Kidney (tissue), 14 donors: ENCODE results near the gene SYS1. TPM values are rescaled to one million over a fixed set of nuclear protein-coding genes. Genes with fewer than 3 reads are reported as not detected.
A peak's percentile ranks its signal among the peaks of the same experiment; 100 is the strongest.

Source experiments
- DNase-seq, 5 donors: peaks; one replicate each; pipeline ENCODE4 v3.0.0-alpha.2; 2013 to 2020
- FAIRE-seq: peaks from 2 replicates; lab custom pipeline; 2012; peaks lifted over from hg19 to GRCh38; lab: Jason Lieb, UNC
- H3K27ac ChIP-seq, 2 donors: one replicate each; pipeline ENCODE4 v1.7.0; 2013; ENCODE audit warnings: low read depth in 2 of 2, low read length in 2 of 2, inconsistent platforms in 1 of 2
- H3K27me3 ChIP-seq: one replicate; pipeline ENCODE4 v1.7.1; 2013; ENCODE audit warnings: low read length, inconsistent platforms; ENCODE audit not compliant: control insufficient read depth, insufficient read depth
- H3K36me3 ChIP-seq, 3 donors: one replicate each; pipeline versions ENCODE4 v1.7.0 to v1.7.1; 2013; ENCODE audit warnings: low read length in 3 of 3, control low read depth in 1 of 3, inconsistent platforms in 1 of 3; ENCODE audit not compliant: insufficient read depth in 3 of 3, control insufficient read depth in 2 of 3
- H3K4me1 ChIP-seq, 3 donors: one replicate each; pipeline versions ENCODE4 v1.7.0 to v1.7.1; 2013; ENCODE audit warnings: low read length in 3 of 3, inconsistent platforms in 1 of 3, low read depth in 1 of 3; ENCODE audit not compliant: control insufficient read depth in 2 of 3, insufficient read depth in 2 of 3
- H3K4me3 ChIP-seq, 3 donors: one replicate each; pipeline versions ENCODE4 v1.7.0 to v1.8.1; 2013; ENCODE audit warnings: low read length in 3 of 3, control low read depth in 1 of 3, inconsistent platforms in 1 of 3
- H3K9ac ChIP-seq, 3 donors: one replicate each; pipeline versions ENCODE4 v1.7.0 to v1.7.1; 2013; ENCODE audit warnings: low read length in 3 of 3, control low read depth in 1 of 3, inconsistent platforms in 1 of 3
- H3K9me3 ChIP-seq, 3 donors: one replicate each; pipeline versions ENCODE4 v1.7.0 to v1.7.1; 2013; ENCODE audit warnings: low read length in 3 of 3, control low read depth in 1 of 3, inconsistent platforms in 1 of 3; ENCODE audit not compliant: control insufficient read depth in 2 of 3, insufficient read depth in 1 of 3
- CTCF ChIP-seq: IDR thresholded peaks from 3 replicates; pipeline ENCODE4 v1.5.1; 2012; ENCODE audit warnings: mild to moderate bottlenecking, moderate library complexity, borderline replicate concordance; ENCODE audit not compliant: insufficient read depth; ENCODE audit errors: extremely low read depth
- intact Hi-C: fragments of 100-400 bp; cut with DNase I; formaldehyde crosslinking; loops from one replicate; pipeline ENCODE4 v1.11.1; 2022
- polyA plus RNA-seq: library from polyadenylated mRNA; stranded (reverse); fragments of 350-450 nt; fragmentation: Illumina TruSeq; extraction: RNeasy Lipid Tissue Mini Kit (QIAGEN cat#74804); gene quantifications from one replicate; pipeline ENCODE4 v1.2.3, GENCODE V29; 2014; ENCODE audit warnings: low read depth, low replicate concordance; ENCODE audit not compliant: insufficient read depth
- total RNA-seq: library from RNA; stranded (reverse); fragmentation: NEBNext Ultra II Directional; extraction: Animal tissue kit (Norgen Biotek cat#: 25700); gene quantifications from one replicate; pipeline ENCODE4 v1.2.1, GENCODE V29; 2021
- donor health status: control.
- donor health status: control.
- donor health status: control.
- donor health status: control.
- donor health status: control.
- donor health status: DM: yes; HTN: yes; CAD: no.
- donor health status: Normal renal cell carcinoma (clear cell type).

Gene SYS1
- total and polyA plus RNA-seq, 2 donors from 2014 or later: 38.7 to 39.8 TPM

GRCh38 chr20:45345104-45345936 lies 17.6 kb upstream of the SYS1 start:
- DNase-seq: peak in 2 of 5 donors; percentile 40 to 86
- Histone ChIP-seq H3K27me3 (no peaks in the 10 kb centered on the region), H3K9me3 (no peaks in the 10 kb centered on the region), H3K4me1 (peaks cover 0 to 36% (median 32%) of the 10 kb centered on the region in 3 donors), H3K9ac (peak overlapping the region in 2 of 3 donors; percentile 92 to 100), H3K36me3 (peaks cover 0 to 9% (median 0%) of the 10 kb centered on the region in 3 donors), H3K27ac (peak overlapping the region; percentile 96 to 99), H3K4me3 (peak overlapping the region in 2 of 3 donors; percentile 77 to 85)
- intact Hi-C loops: no loop called here
- FAIRE-seq: no peak
- no peak for TF ChIP-seq CTCF

DNA sequence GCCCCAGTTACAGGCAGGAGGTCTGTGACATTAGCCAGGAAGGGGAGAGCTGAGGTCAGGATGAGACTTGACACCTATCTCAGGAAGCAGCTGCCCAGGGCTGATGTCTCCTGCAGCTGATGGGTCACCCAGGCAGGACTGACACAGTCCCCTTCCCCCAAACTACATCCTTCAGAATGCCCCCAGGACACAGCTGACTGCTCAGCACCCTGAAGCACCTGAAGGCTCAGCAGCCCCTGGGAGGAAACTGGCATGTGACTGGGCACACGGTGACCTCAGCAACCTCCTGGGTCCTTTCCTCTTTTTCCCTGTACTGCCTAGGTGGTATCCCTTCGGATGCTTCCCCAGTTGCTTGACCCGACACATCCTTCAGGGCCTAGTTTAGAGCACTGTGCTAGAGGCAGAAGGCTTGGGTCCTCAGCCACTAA lies 16.7 kb upstream of the SYS1 start:
- H3K27ac ChIP-seq: peak overlapping the region; percentile 96 to 99
- peaks cover 0 to 29% (median 26%) of the 10 kb centered on the region in 3 donors for H3K4me1 ChIP-seq
- no peak for TF ChIP-seq CTCF
- no peaks in the 10 kb centered on the region for H3K27me3 ChIP-seq
- H3K4me3 ChIP-seq: peak overlapping the region; percentile 66 to 85 (median 77)
- intact Hi-C loops: no loop called here
- H3K36me3 ChIP-seq: no peaks in the 10 kb centered on the region
- H3K9ac ChIP-seq: peak overlapping the region; percentile 41 to 100 (median 92)
- FAIRE-seq (no peak), DNase-seq (peak in 1 of 5 donors; percentile 52)
- H3K9me3 ChIP-seq: no peaks in the 10 kb centered on the region

- no peak for TF ChIP-seq CTCF
- Histone ChIP-seq H3K27me3 (no peaks in the 10 kb centered on the region), H3K4me3 (peak overlapping the region; percentile 66 to 85 (median 77)), H3K9ac (peak overlapping the region; percentile 41 to 100 (median 92)), H3K9me3 (no peaks in the 10 kb centered on the region), H3K36me3 (no peaks in the 10 kb centered on the region), H3K27ac (peak overlapping the region; percentile 96 to 99), H3K4me1 (peaks cover 0 to 23% (median 23%) of the 10 kb centered on the region in 3 donors)
- no peak for DNase-seq
- no peak for FAIRE-seq
- intact Hi-C loops: no loop called here
These were observed 16.1 kb upstream of the SYS1 start for GRCh38 chr20:45346851-45347250.
